SJCRH30 (cell line): ENCODE results near the gene B3GNT7. TPM values are rescaled to one million over a fixed set of nuclear protein-coding genes. Genes with fewer than 3 reads are reported as not detected.
"Not testable (repeated sequence)": the region's sequence is repeated elsewhere in the genome, so short reads cannot be mapped to it uniquely, and the experiment has no call there.

Experiments used
- DNase-seq, 2 experiments: peaks; one replicate each; pipeline ENCODE4 v3.0.0-alpha.2; 2015 to 2020
- H3K27ac ChIP-seq: fragments of 250-450 bp; sonication (Bioruptor Pico); 2 replicates; pipeline ENCODE4 v1.5.1; 2020; ENCODE audit warnings: mild to moderate bottlenecking, moderate library complexity
- H3K27me3 ChIP-seq: fragments of 250-450 bp; sonication (Bioruptor Pico); 2 replicates; pipeline ENCODE4 v1.5.1; 2020; ENCODE audit warnings: mild to moderate bottlenecking, moderate library complexity
- H3K36me3 ChIP-seq: fragments of 250-450 bp; sonication (Bioruptor Pico); 2 replicates; pipeline ENCODE4 v1.5.1; 2020; ENCODE audit warnings: mild to moderate bottlenecking, moderate library complexity
- H3K4me1 ChIP-seq: fragments of 250-450 bp; sonication (Bioruptor Pico); 2 replicates; pipeline ENCODE4 v1.5.1; 2020; ENCODE audit warnings: mild to moderate bottlenecking, moderate library complexity
- H3K4me3 ChIP-seq: fragments of 250-450 bp; sonication (Bioruptor Pico); 2 replicates; pipeline ENCODE4 v1.5.1; 2020; ENCODE audit warnings: mild to moderate bottlenecking, moderate library complexity
- H3K9me3 ChIP-seq: fragments of 250-450 bp; sonication (Bioruptor Pico); replicated peaks from 2 replicates; pipeline ENCODE4 v1.5.1; 2020; ENCODE audit warnings: mild to moderate bottlenecking, moderate library complexity
- total RNA-seq: library from RNA; depleted of rRNA; stranded (reverse); fragments of >200 nt; shearing (Covaris generic); gene quantifications from 2 replicates; pipeline ENCODE4 v1.2.3, GENCODE V29; 2014

B3GNT7 gene
- total RNA-seq, 1 experiment from 2014 or later: 0.04 TPM

GRCh38 chr2:231412618-231412963 is 17.1 kb downstream of the B3GNT7 start:
- DNase-seq: no peak
- Histone ChIP-seq H3K4me1 (no peaks in the 10 kb centered on the region), H3K36me3 (no peaks in the 10 kb centered on the region), H3K27me3 (no peaks in the 10 kb centered on the region; the same call in 1 of the 2 replicates), H3K9me3 (peaks cover 8% of the 10 kb centered on the region; the same call in 1 of the 2 replicates), H3K27ac (no peak overlapping the region), H3K4me3 (peak overlapping the region; percentile 71)

DNA sequence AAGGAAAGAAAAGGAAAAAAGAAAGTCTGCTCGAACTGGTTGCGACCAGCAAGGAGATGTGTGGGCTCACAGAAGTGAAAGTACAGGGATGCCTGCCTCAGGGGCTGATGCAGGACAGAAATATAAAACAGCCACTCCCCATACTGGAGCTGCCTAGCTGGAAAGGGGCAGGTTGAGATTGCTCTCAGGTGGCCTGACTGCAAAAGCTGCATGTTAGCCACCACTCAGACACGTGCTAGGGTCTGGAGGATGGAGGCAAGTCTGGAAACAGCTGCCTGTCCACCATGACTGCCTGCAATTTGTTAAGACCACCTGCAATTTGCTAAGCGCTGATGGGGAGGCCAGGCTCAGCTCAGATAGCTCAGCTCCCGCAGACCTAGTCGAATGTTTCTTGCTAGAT is 17.9 kb downstream of the B3GNT7 start:
- H3K27me3 ChIP-seq: peaks cover 1% of the 10 kb centered on the region
- no peaks in the 10 kb centered on the region for H3K36me3 ChIP-seq
- no peaks in the 10 kb centered on the region for H3K4me1 ChIP-seq
- H3K9me3 ChIP-seq: peaks cover 8% of the 10 kb centered on the region; the same call in 1 of the 2 replicates
- no peak overlapping the region for H3K4me3 ChIP-seq
- DNase-seq: no peak
- no peak overlapping the region for H3K27ac ChIP-seq

DNA sequence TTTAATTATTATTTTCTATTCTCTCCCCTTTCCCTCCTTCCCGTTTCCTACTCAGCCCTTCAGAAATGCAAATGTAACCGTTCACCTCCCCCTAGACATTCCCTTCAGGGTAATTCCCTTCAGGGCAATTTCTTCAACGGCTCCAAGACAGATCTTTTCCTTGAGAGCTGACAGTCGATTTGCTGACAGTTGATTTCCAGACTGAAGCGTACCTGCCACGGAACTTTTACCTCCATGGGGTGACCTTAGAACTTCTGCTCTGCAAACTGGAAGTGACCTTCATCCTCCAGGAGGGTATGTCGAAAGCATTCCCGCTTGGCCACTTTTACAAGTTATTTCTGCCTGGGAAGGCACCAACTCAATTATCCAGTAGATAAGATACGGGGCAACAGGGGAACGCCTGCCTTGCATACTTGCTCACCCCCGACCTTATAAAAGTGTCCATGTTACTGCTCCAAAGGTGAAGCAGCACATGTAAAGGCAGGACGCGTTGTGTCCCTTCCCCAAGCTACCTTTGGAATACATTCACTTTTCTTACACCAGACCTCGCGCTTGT is 18.5 kb downstream of the B3GNT7 start:
- no peak overlapping the region for H3K27ac ChIP-seq
- H3K9me3 ChIP-seq: peaks cover 8% of the 10 kb centered on the region; the same call in 1 of the 2 replicates
- H3K27me3 ChIP-seq: peaks cover 7% of the 10 kb centered on the region
- H3K4me1 ChIP-seq: no peaks in the 10 kb centered on the region
- H3K36me3 ChIP-seq: no peaks in the 10 kb centered on the region
- no peak overlapping the region for H3K4me3 ChIP-seq
- no peak for DNase-seq

- H3K4me1 ChIP-seq: no peaks in the 10 kb centered on the region
- peaks cover 7% of the 10 kb centered on the region; the same call in 1 of the 2 replicates for H3K9me3 ChIP-seq
- peaks cover 13% of the 10 kb centered on the region for H3K27me3 ChIP-seq
- no peaks in the 10 kb centered on the region for H3K36me3 ChIP-seq
- no peak overlapping the region for H3K4me3 ChIP-seq
- H3K27ac ChIP-seq: no peak overlapping the region
- no peak for DNase-seq
Measured at GRCh38 chr2:231415029-231415428, 19.5 kb downstream of the B3GNT7 start.

DNA sequence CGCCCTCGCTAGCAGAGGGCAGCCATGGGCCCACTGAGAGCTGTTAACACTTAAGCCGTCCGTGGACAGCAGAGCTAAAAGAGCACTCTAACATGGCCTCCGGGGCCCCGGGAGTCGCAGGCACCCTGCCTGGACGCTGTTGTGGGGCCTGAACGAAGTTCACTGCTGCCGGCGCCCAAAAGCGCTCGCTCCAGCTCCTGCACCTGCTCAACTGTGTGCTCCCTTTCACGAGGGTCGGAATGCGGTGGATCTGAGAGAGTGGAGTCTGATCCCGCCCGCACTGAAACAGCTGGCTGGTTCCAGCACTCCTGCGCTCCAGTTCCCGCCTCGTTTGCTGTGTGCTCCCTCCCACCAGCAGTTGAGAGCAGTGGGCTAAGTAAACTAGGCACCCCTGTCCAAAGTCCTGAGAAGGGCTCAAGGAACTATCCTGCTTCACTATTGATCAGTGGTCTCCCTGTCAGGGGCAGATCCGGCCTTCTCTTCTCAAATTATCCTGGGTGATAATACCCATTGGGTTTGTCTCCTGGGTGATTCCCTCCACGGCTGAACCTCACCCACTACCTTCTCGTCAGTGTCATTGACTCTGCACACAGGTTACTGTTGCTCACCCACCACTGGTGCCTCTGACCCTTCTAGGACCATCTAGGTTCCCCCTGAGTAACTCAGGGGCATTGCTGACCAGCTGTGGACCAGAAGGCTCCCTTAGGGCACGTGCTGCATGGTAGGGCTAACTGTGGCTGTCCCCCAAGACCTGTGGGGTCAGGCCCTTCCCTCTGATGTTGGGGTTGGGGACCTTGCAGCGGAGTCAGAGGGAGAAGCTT is 23.5 kb downstream of the B3GNT7 start:
- Histone ChIP-seq H3K9me3 (0 out of 2 replicates have a peak, but pooled peaks cover 3% of the 10 kb centered on the region), H3K27ac (no peak overlapping the region), H3K4me1 (no peaks in the 10 kb centered on the region), H3K36me3 (no peaks in the 10 kb centered on the region), H3K27me3 (peaks cover 13% of the 10 kb centered on the region), H3K4me3 (no peak overlapping the region)
- DNase-seq: peak; percentile 43 to 60

GRCh38 chr2:231421051-231421580 is 25.6 kb downstream of the B3GNT7 start:
- Histone ChIP-seq H3K27me3 (peaks cover 13% of the 10 kb centered on the region), H3K36me3 (no peaks in the 10 kb centered on the region), H3K9me3 (no peaks in the 10 kb centered on the region), H3K27ac (no peak overlapping the region), H3K4me1 (no peaks in the 10 kb centered on the region), H3K4me3 (no peak overlapping the region)
- no peak for DNase-seq

- Histone ChIP-seq H3K9me3 (no peaks in the 10 kb centered on the region), H3K4me3 (no peak overlapping the region), H3K27ac (no peak overlapping the region), H3K36me3 (no peaks in the 10 kb centered on the region), H3K27me3 (peaks cover 13% of the 10 kb centered on the region), H3K4me1 (no peaks in the 10 kb centered on the region)
- no peak for DNase-seq
Measured at GRCh38 chr2:231422056-231422455, 26.5 kb downstream of the B3GNT7 start.

- no peaks in the 10 kb centered on the region for H3K9me3 ChIP-seq
- DNase-seq: no peak
- no peaks in the 10 kb centered on the region for H3K36me3 ChIP-seq
- H3K27ac ChIP-seq: no peak overlapping the region
- no peak overlapping the region for H3K4me3 ChIP-seq
- H3K4me1 ChIP-seq: no peaks in the 10 kb centered on the region
- peaks cover 13% of the 10 kb centered on the region; the same call in 1 of the 2 replicates for H3K27me3 ChIP-seq
Measured at GRCh38 chr2:231423176-231423575, 27.7 kb downstream of the B3GNT7 start.

DNA sequence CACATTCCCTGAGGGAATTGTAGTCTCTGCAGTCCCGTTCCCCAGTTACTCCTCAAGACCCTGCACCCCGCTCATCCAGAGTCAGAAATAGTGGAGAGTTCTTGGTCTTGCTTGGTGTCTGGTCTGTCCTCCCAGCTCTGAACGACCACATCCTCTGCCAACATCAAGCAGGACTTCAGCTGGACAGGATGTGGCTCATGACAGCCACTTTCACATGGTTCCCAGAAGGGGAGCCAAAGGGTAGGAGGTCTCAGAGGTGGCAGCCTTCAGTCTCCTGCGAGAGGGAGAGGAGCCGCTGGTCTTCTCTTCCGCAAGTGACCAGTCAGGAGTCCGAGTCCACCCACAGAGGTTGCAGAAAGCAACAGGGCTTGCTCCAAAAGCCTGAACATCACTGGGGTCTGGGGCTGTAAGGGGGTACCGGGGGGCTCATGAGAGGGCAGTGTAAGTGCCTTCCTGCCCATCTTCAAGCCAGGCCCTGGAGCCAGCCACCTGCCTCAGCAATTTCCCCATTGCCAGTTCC is 29.8 kb downstream of the B3GNT7 start:
- Histone ChIP-seq H3K27ac (no peak overlapping the region), H3K4me1 (no peaks in the 10 kb centered on the region), H3K4me3 (no peak overlapping the region)

DNA sequence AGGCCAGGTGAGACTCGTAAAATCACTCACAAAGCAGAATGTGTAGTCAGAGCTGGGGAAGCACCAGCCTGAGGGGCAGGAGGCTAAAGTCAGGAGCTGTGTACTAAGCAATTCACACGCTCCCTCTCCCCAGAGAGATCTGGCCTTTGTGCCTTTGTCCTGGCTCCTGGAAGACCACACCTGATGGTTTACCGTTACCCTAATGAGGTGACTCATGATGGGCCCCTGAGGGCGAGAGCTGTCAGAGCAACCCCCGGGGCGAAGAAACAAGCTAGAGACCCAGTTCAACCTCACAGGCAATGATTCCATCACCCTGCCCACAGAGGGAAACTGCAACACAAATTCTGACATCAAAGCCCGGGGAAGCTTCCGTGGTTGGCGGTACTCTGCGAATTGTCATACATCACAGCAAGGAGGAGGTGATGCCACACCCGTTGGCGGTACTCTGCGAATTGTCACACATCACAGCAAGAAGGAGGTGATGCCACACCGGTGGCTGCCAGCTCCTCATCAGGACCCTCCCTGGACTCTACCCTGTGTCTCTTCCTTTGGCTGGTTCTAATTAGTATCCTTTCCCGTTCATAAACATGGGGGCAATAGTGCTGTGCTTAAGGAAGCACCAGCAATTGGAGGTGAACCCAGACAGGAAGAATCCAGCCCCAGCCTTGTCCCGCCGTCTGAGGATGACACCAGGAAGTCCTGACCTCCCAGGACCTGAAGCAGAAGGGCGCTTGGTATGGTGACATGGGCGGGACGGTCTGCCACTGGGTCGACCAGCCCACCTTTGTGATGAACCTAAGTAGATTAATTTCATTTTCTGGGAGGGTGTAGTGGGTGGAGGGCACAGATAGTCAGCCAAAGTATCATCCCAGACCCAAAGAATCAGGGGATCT is 30.5 kb downstream of the B3GNT7 start:
- Histone ChIP-seq H3K27ac (no peak overlapping the region), H3K9me3 (0 out of 2 replicates have a peak, but pooled peaks cover under 1% of the 10 kb centered on the region), H3K36me3 (no peaks in the 10 kb centered on the region), H3K27me3 (no peaks in the 10 kb centered on the region; the same call in 1 of the 2 replicates), H3K4me3 (no peak overlapping the region), H3K4me1 (no peaks in the 10 kb centered on the region)
- DNase-seq: no peak

More for the DNA sequence above, 29.8 kb downstream of the B3GNT7 start:
- Histone ChIP-seq H3K9me3 (no peaks in the 10 kb centered on the region), H3K36me3 (no peaks in the 10 kb centered on the region), H3K27me3 (no peaks in the 10 kb centered on the region; the same call in 1 of the 2 replicates)
- DNase-seq: no peak

DNA sequence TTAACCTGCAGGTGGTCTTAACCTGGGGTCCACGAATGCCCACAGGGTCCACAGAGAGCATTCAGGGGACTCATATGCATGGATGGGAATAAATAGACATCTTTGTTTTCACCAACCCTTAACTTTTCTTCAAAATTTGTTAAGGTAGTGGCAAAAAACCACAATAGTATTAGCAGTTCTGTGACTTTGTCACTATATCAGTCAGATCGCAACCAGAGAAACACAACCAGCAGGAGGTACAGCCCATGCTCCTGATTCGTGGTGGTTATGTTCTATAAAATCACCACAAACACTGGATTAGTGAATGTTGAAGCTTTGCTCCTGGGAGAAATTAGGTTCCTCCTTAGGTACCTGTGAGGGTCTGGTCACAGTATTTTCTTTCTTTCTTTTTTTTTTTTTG is 31.6 kb downstream of the B3GNT7 start:
- no peak for DNase-seq
- Histone ChIP-seq H3K4me1 (no peaks in the 10 kb centered on the region), H3K9me3 (peaks cover 8% of the 10 kb centered on the region; the same call in 1 of the 2 replicates), H3K36me3 (no peaks in the 10 kb centered on the region), H3K4me3 (no peak overlapping the region), H3K27ac (no peak overlapping the region), H3K27me3 (no peaks in the 10 kb centered on the region; the same call in 1 of the 2 replicates)

DNA sequence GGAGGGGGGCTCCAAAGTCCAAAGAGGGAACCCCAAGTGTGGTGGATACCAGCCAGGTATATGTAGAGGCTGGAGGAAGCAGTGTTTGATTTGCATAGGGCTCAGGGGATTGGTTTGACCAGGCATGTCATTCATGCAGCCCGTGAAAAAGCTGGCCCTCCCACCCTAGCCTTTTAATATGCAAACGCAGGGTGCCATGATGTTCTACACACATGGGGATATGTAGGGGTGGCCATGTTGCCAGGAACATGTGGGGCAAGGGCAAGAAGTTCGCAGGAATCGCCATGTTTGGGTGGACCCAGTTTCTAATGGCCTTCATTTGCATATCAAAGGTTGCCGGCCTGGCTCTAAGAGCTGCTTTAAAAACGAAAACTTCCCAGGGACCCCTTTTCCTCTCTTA is 33.6 kb downstream of the B3GNT7 start:
- H3K36me3 ChIP-seq: no peaks in the 10 kb centered on the region
- H3K27ac ChIP-seq: no peak overlapping the region
- H3K27me3 ChIP-seq: no peaks in the 10 kb centered on the region
- peaks cover 8% of the 10 kb centered on the region; the same call in 1 of the 2 replicates for H3K9me3 ChIP-seq
- H3K4me1 ChIP-seq: no peaks in the 10 kb centered on the region
- H3K4me3 ChIP-seq: no peak overlapping the region
- no peak for DNase-seq

GRCh38 chr2:231429901-231430300 is 34.4 kb downstream of the B3GNT7 start:
- H3K4me3 ChIP-seq: no peak overlapping the region
- H3K27me3 ChIP-seq: no peaks in the 10 kb centered on the region
- DNase-seq: no peak
- peaks cover 8% of the 10 kb centered on the region; the same call in 1 of the 2 replicates for H3K9me3 ChIP-seq
- no peak overlapping the region for H3K27ac ChIP-seq
- no peaks in the 10 kb centered on the region for H3K36me3 ChIP-seq
- no peaks in the 10 kb centered on the region for H3K4me1 ChIP-seq

DNA sequence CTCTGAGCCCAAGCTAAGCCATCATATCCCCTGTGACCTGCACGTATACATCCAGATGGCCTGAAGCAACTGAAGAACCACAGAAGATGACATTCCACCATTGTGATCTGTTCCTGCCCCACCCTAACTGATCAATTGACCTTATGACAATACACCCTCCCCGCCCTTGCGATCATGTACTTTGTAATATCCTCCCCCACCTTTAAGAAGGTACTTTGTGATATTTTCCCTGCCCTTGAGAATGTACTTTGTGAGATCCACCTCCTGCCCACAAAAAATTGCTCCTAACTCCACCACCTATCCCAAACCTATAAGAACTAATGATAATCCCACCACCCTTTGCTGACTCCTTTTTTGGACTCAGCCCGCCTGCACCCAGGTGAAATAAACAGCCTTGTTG is 34.9 kb downstream of the B3GNT7 start:
- DNase-seq, H3K27me3 ChIP-seq, H3K27ac ChIP-seq, H3K9me3 ChIP-seq, H3K4me3 ChIP-seq, H3K36me3 ChIP-seq, H3K4me1 ChIP-seq: not testable (repeated sequence)
